Stimulated activated effector memory CD8-positive, alpha-beta T cell treated with anti-CD3 and anti-CD28 coated beads, Interleukin-12 subunit alpha, Interleukin-12 subunit beta, amount 100 ng/mL, for 72 hours (primary cell): ENCODE results near the gene HS3ST2.
"Not testable (repeated sequence)": the region's sequence is repeated elsewhere in the genome, so short reads cannot be mapped to it uniquely, and the experiment has no call there.

Source experiments
- ATAC-seq: fragments of 150-1000 bp; cut with Tn5 transposase; 2 replicates; pipeline ENCODE4 v1.10.0; 2021
- DNase-seq, 2 donors: peaks; one replicate each; pipeline ENCODE4 v3.0.0; 2021 to 2022; ENCODE audit warnings: low spot score in 2 of 2
- H3K27ac Mint-ChIP-seq: one replicate; pipeline ENCODE4 v1.8.0; 2022; ENCODE audit warnings: mild to moderate bottlenecking, mixed read lengths
- H3K36me3 Mint-ChIP-seq: one replicate; pipeline ENCODE4 v1.8.0; 2022; ENCODE audit warnings: mild to moderate bottlenecking, mixed read lengths
- H3K4me1 Mint-ChIP-seq: one replicate; pipeline ENCODE4 v1.8.0; 2022; ENCODE audit warnings: mixed read lengths
- H3K4me3 Mint-ChIP-seq: one replicate; pipeline ENCODE4 v1.8.0; 2022; ENCODE audit warnings: mild to moderate bottlenecking, mixed read lengths
- H3K9me3 Mint-ChIP-seq: one replicate; pipeline ENCODE4 v1.8.0; 2022; ENCODE audit warnings: mixed read lengths

Gene HS3ST2

DNA sequence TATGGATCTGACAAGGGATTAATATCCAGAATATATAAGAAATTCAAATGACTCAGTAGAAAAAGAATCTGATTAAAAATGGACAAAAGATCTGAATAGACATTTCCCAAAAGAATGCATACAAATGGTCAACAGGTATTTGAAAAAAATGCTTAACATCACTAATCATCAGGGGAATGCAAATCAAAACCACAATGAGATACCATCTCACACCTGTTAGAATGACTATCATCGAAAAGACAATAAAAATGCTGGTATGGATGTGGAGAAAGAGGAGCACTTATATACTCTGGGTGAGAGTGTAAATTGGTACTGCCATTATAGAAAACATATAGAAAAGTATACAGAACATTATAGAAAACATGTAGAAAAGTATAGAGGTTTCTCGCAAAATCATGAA lies 16.4 kb upstream of the HS3ST2 start:
- Mint-ChIP-seq H3K9me3 (no peaks in the 10 kb centered on the region), H3K27ac (no peak overlapping the region), H3K36me3 (no peaks in the 10 kb centered on the region), H3K4me3 (no peak overlapping the region), H3K4me1 (no peaks in the 10 kb centered on the region)
- ATAC-seq = no peak
- no peak for DNase-seq

DNA sequence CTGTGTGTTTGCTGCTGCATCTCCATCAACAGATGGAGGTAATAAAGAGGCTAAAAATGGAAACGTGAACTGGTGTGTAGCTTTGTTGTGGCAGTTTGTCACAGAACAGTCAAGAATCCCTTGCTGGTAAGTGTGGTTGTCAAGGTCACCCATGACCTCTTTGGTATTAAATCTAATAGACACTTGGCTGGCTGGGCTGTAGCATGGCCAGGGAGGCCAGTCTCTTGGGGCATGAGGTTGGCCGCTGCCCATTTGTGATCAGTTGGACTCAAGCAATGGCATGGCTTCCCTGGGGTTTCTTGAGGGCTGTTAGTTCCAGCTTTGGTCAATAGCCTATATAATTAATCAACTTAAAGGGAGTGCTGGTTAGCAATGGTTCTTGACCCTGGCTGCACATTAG lies 14.8 kb upstream of the HS3ST2 start:
- H3K4me1 Mint-ChIP-seq = no peaks in the 10 kb centered on the region
- no peak for DNase-seq
- no peak for ATAC-seq
- H3K4me3 Mint-ChIP-seq = no peak overlapping the region
- no peaks in the 10 kb centered on the region for H3K36me3 Mint-ChIP-seq
- H3K27ac Mint-ChIP-seq = no peak overlapping the region
- H3K9me3 Mint-ChIP-seq = no peaks in the 10 kb centered on the region

DNA sequence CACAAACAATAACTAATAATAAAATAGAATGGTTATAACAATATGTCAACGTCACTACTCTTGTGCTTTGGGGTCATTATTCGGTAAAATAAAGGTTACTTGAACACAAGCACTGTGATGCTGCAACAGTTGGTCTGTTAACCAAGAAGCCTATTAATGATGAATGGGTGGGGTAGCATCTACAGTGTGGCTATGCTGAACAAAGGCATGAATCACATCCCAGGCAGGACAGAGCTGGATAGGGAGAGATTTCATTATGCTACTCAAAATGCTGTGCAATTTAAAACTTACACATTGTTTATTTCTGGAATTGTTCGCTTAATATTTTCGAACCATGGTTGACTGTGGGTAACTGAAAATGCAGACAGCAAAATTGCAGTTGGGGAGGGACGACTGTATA lies 9.1 kb upstream of the HS3ST2 start:
- no peaks in the 10 kb centered on the region for H3K4me1 Mint-ChIP-seq
- no peak overlapping the region for H3K27ac Mint-ChIP-seq
- H3K4me3 Mint-ChIP-seq = no peak overlapping the region
- ATAC-seq (no peak), DNase-seq (no peak)
- no peaks in the 10 kb centered on the region for H3K36me3 Mint-ChIP-seq
- no peaks in the 10 kb centered on the region for H3K9me3 Mint-ChIP-seq

DNA sequence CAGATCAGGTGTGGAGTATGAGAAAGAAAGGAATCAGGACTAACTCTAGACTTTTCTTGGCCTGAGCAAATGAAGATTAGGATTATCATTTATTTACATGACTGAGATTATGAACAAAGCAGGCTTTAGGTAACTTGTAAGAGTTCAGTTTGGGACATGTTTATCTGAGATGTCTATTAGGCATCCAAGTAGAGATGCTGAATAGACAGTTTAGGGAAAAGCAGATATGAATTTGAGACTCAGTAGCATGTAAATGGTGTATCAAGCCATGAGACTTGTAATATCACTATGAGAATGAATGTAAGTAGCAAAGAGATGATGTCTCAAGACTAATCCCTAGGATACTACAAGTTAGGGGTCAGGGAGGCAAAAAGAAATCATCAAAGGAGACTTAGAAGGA lies 8.6 kb upstream of the HS3ST2 start:
- H3K36me3 Mint-ChIP-seq = no peaks in the 10 kb centered on the region

DNA sequence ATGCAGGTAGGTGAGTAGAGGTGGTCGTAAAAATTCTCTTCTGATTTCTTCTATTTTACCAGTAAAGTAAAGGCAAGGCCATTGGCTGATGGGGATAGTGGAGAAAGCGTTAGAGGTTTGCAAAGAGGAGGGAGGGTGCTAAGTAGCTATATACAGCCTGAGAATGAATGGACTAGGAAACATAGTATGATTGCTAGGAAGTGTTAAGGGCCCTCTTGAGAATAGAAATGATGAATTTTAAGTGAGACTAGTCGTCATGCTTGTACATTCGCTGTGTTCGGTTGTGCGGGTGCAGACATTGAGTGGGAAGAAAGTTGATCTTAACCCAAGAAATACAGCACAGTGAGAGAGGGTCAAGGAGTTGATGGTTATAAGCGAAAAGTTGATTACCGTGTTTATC lies 7.2 kb upstream of the HS3ST2 start:
- Mint-ChIP-seq H3K27ac (no peak overlapping the region), H3K9me3 (no peaks in the 10 kb centered on the region), H3K4me1 (no peaks in the 10 kb centered on the region), H3K36me3 (no peaks in the 10 kb centered on the region), H3K4me3 (no peak overlapping the region)
- ATAC-seq (no peak), DNase-seq (no peak)

More for the DNA sequence above, 8.6 kb upstream of the HS3ST2 start:
- no peak overlapping the region for H3K4me3 Mint-ChIP-seq
- ATAC-seq = no peak
- H3K9me3 Mint-ChIP-seq = no peaks in the 10 kb centered on the region
- H3K4me1 Mint-ChIP-seq = no peaks in the 10 kb centered on the region
- H3K27ac Mint-ChIP-seq = no peak overlapping the region
- DNase-seq = no peak

DNA sequence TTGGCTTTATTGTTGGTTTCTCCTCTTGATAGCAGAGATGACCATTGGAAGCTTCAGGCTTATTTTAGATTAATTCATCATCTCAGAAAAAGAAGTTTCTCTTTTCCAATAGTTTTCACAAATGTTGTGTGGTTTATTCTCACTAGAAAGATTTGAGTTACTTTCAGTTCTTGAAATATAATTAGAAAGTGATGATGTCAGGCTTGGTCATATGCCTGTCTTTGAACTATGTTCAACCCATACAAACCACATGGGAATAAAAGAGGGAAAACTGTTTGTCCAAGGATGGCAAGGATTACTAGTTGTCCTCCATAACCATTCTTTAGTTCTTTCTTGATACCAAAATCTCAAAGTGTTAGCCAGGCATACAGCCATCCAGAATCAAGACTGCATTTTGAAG lies 3.7 kb upstream of the HS3ST2 start:
- Mint-ChIP-seq H3K4me1 (no peaks in the 10 kb centered on the region), H3K9me3 (no peaks in the 10 kb centered on the region), H3K4me3 (no peak overlapping the region), H3K27ac (no peak overlapping the region), H3K36me3 (no peaks in the 10 kb centered on the region)
- DNase-seq = no peak
- ATAC-seq = no peak

DNA sequence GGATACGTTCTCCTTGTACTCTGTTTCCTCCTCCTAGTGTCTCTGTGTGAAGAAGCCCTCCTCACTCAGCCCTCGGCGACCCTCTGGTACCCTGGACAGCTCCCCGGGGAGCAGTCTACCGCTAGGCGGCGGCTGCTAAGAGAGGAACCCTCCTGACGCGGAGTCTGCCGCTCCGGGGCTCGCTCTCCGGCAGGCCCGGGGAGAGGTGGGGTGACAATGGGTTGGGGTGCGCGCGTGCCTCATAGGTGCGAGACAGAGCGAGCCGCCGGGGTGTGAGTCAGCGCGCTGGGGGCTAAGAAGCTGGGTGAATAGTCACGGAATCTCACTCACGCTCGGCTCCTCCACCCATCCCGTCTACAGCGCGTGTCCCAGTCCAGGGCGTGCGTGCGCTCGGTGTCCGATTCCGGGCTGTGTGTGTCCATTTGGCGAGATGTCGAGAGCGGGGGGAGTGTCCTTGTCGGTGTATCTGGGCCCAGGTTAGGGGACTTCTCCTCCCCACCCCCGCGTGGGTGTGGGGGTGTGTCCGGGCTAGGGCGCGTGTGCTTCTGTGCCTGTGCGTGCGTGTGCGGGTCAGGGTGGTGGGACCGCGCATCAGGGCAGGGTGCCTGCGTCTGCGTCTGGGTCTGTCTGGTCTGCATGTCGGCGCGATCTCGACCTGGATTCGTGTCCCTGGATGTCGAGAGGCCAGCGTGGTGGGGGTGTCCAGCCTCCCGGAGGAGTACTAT lies 577 bp upstream of the HS3ST2 start:
- H3K27ac Mint-ChIP-seq = no peak overlapping the region
- H3K36me3 Mint-ChIP-seq = no peaks in the 10 kb centered on the region
- no peaks in the 10 kb centered on the region for H3K9me3 Mint-ChIP-seq
- ATAC-seq (peak; percentile 24), DNase-seq (peak in 1 of 2 donors; percentile 52)
- no peaks in the 10 kb centered on the region for H3K4me1 Mint-ChIP-seq
- no peak overlapping the region for H3K4me3 Mint-ChIP-seq

DNA sequence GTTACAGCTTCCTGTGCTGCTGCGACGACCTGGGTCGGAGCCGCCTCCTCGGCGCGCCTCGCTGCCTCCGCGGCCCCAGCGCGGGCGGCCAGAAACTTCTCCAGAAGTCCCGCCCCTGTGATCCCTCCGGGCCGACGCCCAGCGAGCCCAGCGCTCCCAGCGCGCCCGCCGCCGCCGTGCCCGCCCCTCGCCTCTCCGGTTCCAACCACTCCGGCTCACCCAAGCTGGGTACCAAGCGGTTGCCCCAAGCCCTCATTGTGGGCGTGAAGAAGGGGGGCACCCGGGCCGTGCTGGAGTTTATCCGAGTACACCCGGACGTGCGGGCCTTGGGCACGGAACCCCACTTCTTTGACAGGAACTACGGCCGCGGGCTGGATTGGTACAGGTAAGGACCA lies 746 bp downstream of the HS3ST2 start:
- H3K4me3 Mint-ChIP-seq = no peak overlapping the region
- H3K4me1 Mint-ChIP-seq = no peaks in the 10 kb centered on the region
- H3K36me3 Mint-ChIP-seq = no peaks in the 10 kb centered on the region

DNA sequence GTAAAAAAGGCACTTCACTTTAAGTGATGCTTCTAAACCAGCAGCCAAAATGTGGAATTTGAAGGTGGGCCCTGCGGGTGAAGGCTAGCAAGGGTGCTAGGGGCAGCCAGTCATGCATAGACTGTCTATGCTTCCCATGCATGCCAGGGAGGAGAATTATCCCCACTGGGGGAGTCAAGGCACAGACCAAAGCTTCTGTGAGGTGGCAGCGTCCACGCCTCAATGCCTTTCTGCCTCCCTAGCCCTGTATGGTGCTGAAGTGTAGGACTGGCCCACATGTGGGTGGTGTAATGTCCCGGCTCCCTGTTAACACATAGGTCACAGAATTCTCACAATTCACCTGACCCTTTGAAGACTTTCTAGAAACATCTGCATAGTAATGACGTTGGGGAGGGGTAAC lies 1.9 kb downstream of the HS3ST2 start:
- Mint-ChIP-seq H3K4me3 (no peak overlapping the region), H3K4me1 (no peaks in the 10 kb centered on the region), H3K27ac (no peak overlapping the region), H3K36me3 (no peaks in the 10 kb centered on the region), H3K9me3 (peaks cover 4% of the 10 kb centered on the region)
- no peak for ATAC-seq
- DNase-seq = no peak

More for the DNA sequence above, 746 bp downstream of the HS3ST2 start:
- peaks cover 4% of the 10 kb centered on the region for H3K9me3 Mint-ChIP-seq
- DNase-seq = no peak
- ATAC-seq = no peak
- H3K27ac Mint-ChIP-seq = no peak overlapping the region

DNA sequence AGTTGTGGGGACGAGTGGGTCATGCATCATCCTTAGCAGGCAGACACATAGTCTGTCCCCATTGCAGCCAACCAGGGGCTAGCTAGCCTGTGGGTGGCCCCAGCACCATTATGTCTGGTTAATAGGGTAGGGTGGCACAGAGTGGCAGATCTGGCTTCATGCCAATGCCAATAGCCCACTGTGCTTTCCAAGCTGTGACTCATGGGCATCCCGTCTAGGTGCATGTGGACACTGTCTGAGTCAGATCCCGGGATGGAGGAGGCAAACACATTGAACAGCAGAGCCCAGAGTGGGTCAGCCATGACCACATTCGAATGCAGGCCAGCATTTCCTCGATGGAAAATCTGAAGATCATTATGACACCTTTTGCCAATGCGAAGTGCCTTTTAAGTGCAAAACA lies 2.5 kb downstream of the HS3ST2 start:
- Mint-ChIP-seq H3K36me3 (no peaks in the 10 kb centered on the region), H3K27ac (no peak overlapping the region), H3K4me3 (no peak overlapping the region), H3K4me1 (no peaks in the 10 kb centered on the region), H3K9me3 (peaks cover 4% of the 10 kb centered on the region)
- no peak for ATAC-seq
- no peak for DNase-seq

DNA sequence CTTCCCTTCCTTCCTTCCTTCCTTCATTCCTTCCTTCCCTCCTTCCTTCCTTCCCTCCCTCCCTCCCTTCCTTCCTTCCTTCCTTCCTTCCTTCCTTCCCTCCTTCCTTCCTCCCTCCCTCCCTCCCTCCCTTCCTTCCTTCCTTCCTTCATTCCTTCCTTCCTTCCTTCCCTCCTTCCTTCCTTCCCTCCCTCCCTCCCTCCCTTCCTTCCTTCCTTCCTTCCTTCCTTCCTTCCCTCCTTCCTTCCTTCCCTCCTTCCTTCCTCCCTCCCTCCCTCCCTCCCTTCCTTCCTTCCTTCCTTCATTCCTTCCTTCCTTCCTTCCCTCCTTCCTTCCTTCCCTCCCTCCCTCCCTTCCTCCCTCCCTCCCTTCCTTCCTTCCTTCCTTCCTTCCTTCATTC lies 4.8 kb downstream of the HS3ST2 start:
- not testable (repeated sequence) for H3K4me1 Mint-ChIP-seq, H3K36me3 Mint-ChIP-seq, H3K27ac Mint-ChIP-seq, H3K9me3 Mint-ChIP-seq, H3K4me3 Mint-ChIP-seq, DNase-seq, ATAC-seq

DNA sequence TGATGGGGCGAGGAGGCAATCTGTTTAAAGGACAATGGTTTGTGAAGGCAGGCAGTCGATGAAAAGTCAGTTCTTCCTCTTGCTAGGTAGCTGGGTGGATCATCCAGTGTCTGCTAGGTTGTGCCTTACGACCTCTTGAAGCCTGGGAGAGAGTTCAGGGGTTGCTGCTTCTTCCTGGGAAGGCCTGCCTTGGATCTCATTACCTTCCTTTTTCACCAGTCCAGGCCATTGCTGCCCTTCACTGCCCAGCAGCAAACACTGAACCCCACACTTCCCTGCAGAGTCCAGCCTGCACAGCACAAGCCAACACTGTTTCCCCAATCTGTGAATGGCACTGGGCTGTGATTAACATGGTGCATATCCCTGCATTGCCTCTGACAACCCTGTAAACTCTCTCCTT lies 24.7 kb downstream of the HS3ST2 start:
- Mint-ChIP-seq H3K27ac (no peak overlapping the region), H3K4me1 (no peaks in the 10 kb centered on the region), H3K4me3 (no peak overlapping the region), H3K9me3 (no peaks in the 10 kb centered on the region), H3K36me3 (no peaks in the 10 kb centered on the region)
- no peak for DNase-seq
- peak; percentile 34 for ATAC-seq

DNA sequence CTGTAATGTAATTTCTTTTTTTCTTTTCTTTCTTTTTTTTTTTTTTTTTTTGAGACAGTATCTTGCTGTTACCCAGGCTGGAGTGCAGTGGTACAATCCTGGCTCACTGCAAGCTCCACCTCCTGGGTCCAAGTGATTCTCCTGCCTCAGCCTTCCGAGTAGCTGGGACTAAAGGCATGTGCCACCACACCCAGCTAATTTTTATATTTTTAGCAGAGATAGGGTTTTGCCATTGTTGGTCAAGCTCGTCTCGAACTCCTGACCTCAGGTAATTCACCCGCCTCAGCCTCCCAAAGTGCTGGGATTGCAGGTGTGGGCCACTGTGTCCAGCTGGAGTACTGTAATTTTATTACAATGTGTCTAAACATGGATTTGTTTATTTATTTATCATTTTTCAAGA lies 28.1 kb downstream of the HS3ST2 start:
- H3K36me3 Mint-ChIP-seq, DNase-seq, H3K4me3 Mint-ChIP-seq, H3K4me1 Mint-ChIP-seq, H3K27ac Mint-ChIP-seq, ATAC-seq, H3K9me3 Mint-ChIP-seq: not testable (repeated sequence)

DNA sequence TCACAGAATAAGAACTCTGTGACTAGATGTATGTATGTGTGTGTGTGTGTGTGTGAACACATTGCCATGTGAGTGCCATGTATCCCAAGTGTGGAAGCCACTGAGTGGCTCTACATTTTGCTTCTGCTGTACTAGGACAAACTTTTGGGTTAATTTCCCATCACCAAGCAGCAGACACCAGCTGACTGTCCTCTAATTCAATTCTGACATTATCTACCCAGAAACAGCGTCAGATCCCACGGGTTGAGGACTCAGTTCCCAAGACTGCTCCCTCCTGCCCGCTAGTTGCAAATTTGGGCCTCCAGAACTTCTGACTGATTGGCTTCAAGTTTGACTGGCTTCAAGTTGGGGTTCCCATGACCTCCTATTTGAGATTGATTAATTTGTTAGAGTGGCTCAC lies 29.2 kb downstream of the HS3ST2 start:
- Mint-ChIP-seq H3K4me1 (no peaks in the 10 kb centered on the region), H3K36me3 (no peaks in the 10 kb centered on the region), H3K9me3 (no peaks in the 10 kb centered on the region), H3K27ac (no peak overlapping the region), H3K4me3 (no peak overlapping the region)
- ATAC-seq = no peak
- DNase-seq = no peak

DNA sequence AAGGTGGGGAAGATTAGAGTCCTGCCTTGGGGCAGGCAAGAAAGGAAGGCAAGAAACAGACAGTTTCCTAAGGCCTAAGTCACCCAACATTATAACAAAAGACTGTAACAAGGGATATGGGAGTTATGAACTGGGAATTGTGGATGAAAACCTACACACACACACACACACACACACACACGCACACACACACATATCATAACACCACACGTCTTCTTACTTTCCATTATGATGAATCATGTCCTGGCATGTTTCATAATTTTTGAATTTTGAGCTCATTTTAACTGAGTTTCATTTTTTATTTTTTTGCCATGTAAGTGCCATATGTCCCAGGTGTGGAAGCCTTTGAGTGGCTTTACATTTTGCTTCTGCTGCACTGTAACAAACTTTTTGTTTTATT lies 29.9 kb downstream of the HS3ST2 start:
- H3K4me3 Mint-ChIP-seq = no peak overlapping the region
- no peaks in the 10 kb centered on the region for H3K36me3 Mint-ChIP-seq
- DNase-seq (no peak), ATAC-seq (no peak)
- H3K9me3 Mint-ChIP-seq = no peaks in the 10 kb centered on the region
- H3K27ac Mint-ChIP-seq = no peak overlapping the region
- no peaks in the 10 kb centered on the region for H3K4me1 Mint-ChIP-seq

DNA sequence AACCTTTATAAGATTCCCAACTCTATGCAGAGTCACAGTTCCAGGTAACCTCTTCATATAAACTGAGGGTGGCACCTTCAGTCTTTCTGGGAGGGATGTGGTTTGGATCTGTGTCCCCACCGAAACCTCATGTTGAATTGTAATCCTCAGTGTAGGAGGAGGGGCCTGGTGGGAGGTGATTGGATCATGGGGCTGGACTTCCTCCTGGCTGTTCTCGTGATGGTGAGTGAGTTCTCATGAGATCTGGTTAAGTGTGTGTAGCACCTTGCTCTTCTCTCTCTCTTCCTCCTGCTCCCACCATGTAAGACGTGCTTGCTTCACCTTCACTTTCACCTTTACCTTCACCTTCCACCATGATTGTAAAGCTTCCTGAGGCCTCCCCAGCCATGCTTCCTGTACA lies 30.5 kb downstream of the HS3ST2 start:
- no peak for ATAC-seq
- Mint-ChIP-seq H3K9me3 (no peaks in the 10 kb centered on the region), H3K4me1 (no peaks in the 10 kb centered on the region), H3K27ac (no peak overlapping the region), H3K36me3 (no peaks in the 10 kb centered on the region), H3K4me3 (no peak overlapping the region)
- no peak for DNase-seq

DNA sequence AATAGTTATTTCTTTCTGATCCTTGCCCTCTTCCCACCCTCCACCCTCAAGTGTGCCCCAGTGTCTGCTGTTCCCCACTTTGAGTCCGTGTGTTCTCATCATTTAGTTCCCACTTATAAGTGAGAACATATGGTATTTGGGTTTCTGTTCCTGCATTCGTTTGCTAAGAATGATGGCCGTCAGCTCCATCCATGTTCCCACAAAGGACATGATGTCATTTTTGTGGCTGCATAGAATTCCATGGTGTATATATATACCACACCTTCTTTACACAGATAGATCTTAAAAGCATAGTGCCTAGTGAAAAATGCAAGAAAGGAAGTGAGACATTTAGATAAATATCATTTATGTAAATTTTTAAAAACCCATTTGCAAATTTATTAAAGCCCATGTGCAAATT lies 33.1 kb downstream of the HS3ST2 start:
- DNase-seq = no peak
- no peaks in the 10 kb centered on the region for H3K36me3 Mint-ChIP-seq
- H3K4me3 Mint-ChIP-seq = no peak overlapping the region
- no peaks in the 10 kb centered on the region for H3K4me1 Mint-ChIP-seq
- no peak for ATAC-seq
- H3K27ac Mint-ChIP-seq = no peak overlapping the region
- no peaks in the 10 kb centered on the region for H3K9me3 Mint-ChIP-seq
